NB4 (cell line): ENCODE results near the gene SCFD2.
"Not testable (repeated sequence)": the region's sequence is repeated elsewhere in the genome, so short reads cannot be mapped to it uniquely, and the experiment has no call there.

Experiments
- CTCF ChIP-seq: IDR thresholded peaks from one replicate; pipeline ENCODE4 v1.5.1; 2012; ENCODE audit warnings: low read depth, low read length
- MAX ChIP-seq: IDR thresholded peaks from 2 replicates; pipeline ENCODE4 v1.6.1; 2011; ENCODE audit warnings: low read depth, low read length
- MYC ChIP-seq: IDR thresholded peaks from 2 replicates; pipeline ENCODE4 v1.6.1; 2011; ENCODE audit warnings: low read depth, low read length
- POLR2A ChIP-seq: IDR thresholded peaks from 2 replicates; pipeline ENCODE4 v1.6.1; 2011; ENCODE audit warnings: mild to moderate bottlenecking; ENCODE audit not compliant: insufficient read length; ENCODE audit errors: extremely low read depth

- TF ChIP-seq CTCF, POLR2A, MAX, MYC: not testable (repeated sequence)
Observed at GRCh38 chr4:53346392-53346791, 19.5 kb downstream of the SCFD2 start.
